ENCODE measurements around the gene FOXP1.

FOXP1 gene

GRCh38 chr3:71078723-71079525 is 504.6 kb downstream of the FOXP1 start:
- no peak overlapping the region for H3K27ac Mint-ChIP-seq
- H3K27me3 Mint-ChIP-seq (ENCODE audit: low read depth) = no peaks in the 10 kb centered on the region
- H3K4me3 Mint-ChIP-seq = no peak overlapping the region
- TF ChIP-seq, protein P1, sequence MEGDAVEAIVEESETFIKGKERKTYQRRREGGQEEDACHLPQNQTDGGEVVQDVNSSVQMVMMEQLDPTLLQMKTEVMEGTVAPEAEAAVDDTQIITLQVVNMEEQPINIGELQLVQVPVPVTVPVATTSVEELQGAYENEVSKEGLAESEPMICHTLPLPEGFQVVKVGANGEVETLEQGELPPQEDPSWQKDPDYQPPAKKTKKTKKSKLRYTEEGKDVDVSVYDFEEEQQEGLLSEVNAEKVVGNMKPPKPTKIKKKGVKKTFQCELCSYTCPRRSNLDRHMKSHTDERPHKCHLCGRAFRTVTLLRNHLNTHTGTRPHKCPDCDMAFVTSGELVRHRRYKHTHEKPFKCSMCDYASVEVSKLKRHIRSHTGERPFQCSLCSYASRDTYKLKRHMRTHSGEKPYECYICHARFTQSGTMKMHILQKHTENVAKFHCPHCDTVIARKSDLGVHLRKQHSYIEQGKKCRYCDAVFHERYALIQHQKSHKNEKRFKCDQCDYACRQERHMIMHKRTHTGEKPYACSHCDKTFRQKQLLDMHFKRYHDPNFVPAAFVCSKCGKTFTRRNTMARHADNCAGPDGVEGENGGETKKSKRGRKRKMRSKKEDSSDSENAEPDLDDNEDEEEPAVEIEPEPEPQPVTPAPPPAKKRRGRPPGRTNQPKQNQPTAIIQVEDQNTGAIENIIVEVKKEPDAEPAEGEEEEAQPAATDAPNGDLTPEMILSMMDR (IDR thresholded peaks at IDR 0.05; ENCODE audit: unreplicated experiment in 3 of 3) = no peak
- no peaks in the 10 kb centered on the region for H3K9me3 Mint-ChIP-seq
- no peaks in the 10 kb centered on the region for H3K36me3 Mint-ChIP-seq (ENCODE audit: low read depth)
- H3K4me1 Mint-ChIP-seq = peaks cover 14% of the 10 kb centered on the region

DNA sequence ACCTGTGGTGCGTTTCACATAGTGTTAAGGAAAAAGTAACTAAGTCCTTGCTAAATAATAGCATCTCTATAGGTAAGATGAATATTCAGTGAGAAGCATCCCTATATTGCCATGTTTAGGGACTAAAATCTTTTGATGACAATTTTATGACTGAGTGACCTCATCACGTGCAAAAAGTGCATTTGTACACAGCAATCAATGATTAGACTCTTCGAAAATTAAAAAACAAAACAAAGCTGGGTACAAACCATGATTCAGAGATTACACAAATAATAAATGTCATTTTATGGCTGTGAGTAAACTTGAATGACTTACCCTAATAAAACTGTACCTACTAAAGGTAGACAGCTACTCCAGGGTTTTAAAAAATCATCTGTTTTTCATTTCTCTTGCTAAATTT is 505.3 kb downstream of the FOXP1 start:
- H3K27me3 Mint-ChIP-seq (ENCODE audit: low read depth) = no peaks in the 10 kb centered on the region
- no peaks in the 10 kb centered on the region for H3K36me3 Mint-ChIP-seq (ENCODE audit: low read depth)
- no peak overlapping the region for H3K4me3 Mint-ChIP-seq
- TF ChIP-seq, protein P1 (IDR thresholded peaks at IDR 0.05; ENCODE audit: unreplicated experiment in 3 of 3) = no peak
- H3K27ac Mint-ChIP-seq = no peak overlapping the region
- no peaks in the 10 kb centered on the region for H3K9me3 Mint-ChIP-seq
- peaks cover 14% of the 10 kb centered on the region for H3K4me1 Mint-ChIP-seq

- peaks cover 14% of the 10 kb centered on the region for H3K4me1 Mint-ChIP-seq
Measured at GRCh38 chr3:71077070-71077469, 506.5 kb downstream of the FOXP1 start.

GRCh38 chr3:71076361-71077002 is 507.0 kb downstream of the FOXP1 start:
- no peaks in the 10 kb centered on the region for H3K27me3 Mint-ChIP-seq (ENCODE audit: low read depth)
- TF ChIP-seq, protein P1 (IDR thresholded peaks at IDR 0.05; ENCODE audit: unreplicated experiment in 3 of 3) = no peak
- H3K36me3 Mint-ChIP-seq (ENCODE audit: low read depth) = no peaks in the 10 kb centered on the region
- no peak overlapping the region for H3K4me3 Mint-ChIP-seq
- no peaks in the 10 kb centered on the region for H3K9me3 Mint-ChIP-seq
- H3K4me1 Mint-ChIP-seq = peaks cover 14% of the 10 kb centered on the region
- no peak overlapping the region for H3K27ac Mint-ChIP-seq

More at GRCh38 chr3:71077070-71077469, 506.5 kb downstream of the FOXP1 start:
- no peaks in the 10 kb centered on the region for H3K27me3 Mint-ChIP-seq (ENCODE audit: low read depth)
- H3K27ac Mint-ChIP-seq = peak overlapping the region in 1 of 3 experiments; percentile 42
- H3K9me3 Mint-ChIP-seq = no peaks in the 10 kb centered on the region
- no peaks in the 10 kb centered on the region for H3K36me3 Mint-ChIP-seq (ENCODE audit: low read depth)
- no peak overlapping the region for H3K4me3 Mint-ChIP-seq
- TF ChIP-seq, protein P1 (IDR thresholded peaks at IDR 0.05; ENCODE audit: unreplicated experiment in 3 of 3) = no peak

DNA sequence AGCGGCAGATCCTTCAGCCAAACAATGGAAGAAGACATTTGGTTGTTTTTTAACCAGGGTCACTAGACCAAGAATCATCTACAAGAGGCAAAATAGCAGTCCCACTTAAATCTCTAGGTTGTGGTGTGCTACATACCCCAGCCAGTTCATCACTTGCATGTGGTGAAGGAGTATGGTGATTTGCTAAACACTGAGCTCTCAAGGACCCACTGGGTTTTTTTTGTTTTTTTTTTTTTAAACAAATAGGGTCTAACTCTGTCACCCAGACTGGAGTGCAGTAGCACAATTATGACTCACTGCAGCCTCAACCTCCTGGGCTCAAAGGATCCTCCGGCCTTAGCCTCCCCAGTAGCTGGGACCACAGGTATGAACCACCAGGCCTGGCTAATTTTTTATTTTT is 508.0 kb downstream of the FOXP1 start:
- H3K27me3 Mint-ChIP-seq (ENCODE audit: low read depth) = no peaks in the 10 kb centered on the region

More for the DNA sequence above, 508.0 kb downstream of the FOXP1 start:
- H3K4me1 Mint-ChIP-seq = peaks cover 19% of the 10 kb centered on the region
- no peak overlapping the region for H3K27ac Mint-ChIP-seq
- H3K9me3 Mint-ChIP-seq = no peaks in the 10 kb centered on the region
- H3K36me3 Mint-ChIP-seq (ENCODE audit: low read depth) = no peaks in the 10 kb centered on the region
- no peak overlapping the region for H3K4me3 Mint-ChIP-seq
- TF ChIP-seq, protein P1 (IDR thresholded peaks at IDR 0.05; ENCODE audit: unreplicated experiment in 3 of 3) = no peak
